Endometrium (tissue), 2 donors: Measurements from ENCODE around the gene RANBP9.

Experiments used
- FAIRE-seq: peaks from 2 replicates; lab custom pipeline; 2012; peaks lifted over from hg19 to GRCh38; lab: Jason Lieb, UNC
- donor health status: control.
- donor health status: control.

Gene RANBP9

GRCh38 chr6:13677878-13678254, 33.8 kb downstream of the RANBP9 start:
- no peak for FAIRE-seq

DNA sequence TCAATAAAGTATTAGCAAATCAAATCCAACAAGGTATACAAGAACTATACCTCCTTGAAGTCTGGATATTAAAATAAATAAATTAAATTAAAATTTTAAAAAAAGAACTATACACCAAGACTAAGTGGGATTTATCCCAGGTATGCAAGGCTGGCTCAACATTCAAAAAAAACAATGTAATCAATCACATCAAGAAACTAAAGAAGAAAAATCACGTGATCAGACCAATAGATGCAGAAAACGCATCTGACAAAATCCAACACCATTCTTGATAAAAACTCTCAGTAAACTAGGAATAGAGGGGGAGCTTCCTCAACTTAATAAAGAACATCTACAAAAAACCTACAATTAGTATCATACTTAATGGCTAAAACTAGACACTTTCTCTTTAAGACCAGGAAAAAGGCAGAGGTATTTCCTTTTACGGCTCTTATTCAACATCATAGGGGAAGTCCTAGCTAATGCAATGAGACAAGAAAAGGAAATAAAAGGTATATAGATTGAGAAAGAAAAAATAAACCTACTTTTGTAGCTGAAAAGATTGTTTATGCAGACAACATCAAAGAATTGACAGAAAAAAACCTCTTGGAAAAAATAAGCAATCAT, 35.0 kb downstream of the RANBP9 start:
- no peak for FAIRE-seq

DNA sequence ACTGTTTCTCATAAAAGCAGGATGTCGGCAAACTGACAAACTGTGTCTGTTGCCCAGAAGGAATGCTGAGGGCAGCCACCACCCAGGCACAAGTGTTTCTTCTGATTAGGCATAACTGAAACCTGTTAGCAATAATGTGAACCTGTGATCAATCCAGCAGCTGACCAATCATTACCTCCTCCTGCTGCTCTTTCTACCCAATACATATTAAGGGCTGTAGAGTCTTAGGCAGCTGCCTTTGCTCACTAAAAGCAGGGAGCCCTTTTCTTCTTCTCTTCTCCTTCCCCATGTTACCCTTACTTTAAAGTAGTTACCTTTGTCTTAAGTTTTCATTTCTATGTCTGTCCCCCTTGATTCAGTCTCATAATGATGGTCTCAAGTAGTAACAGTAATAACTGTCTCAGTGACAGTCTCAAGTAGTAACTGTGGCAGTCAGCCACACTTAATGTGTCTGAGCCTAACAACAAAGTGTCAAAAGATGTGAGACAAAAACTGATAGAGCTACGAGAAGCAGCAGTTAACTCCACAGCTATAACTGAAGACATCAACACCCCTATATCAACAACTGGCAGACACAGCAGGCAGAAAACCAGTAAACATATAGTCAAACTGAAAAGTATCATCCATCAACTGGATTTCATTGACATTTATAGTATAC, 37.0 kb downstream of the RANBP9 start:
- FAIRE-seq = no peak

DNA sequence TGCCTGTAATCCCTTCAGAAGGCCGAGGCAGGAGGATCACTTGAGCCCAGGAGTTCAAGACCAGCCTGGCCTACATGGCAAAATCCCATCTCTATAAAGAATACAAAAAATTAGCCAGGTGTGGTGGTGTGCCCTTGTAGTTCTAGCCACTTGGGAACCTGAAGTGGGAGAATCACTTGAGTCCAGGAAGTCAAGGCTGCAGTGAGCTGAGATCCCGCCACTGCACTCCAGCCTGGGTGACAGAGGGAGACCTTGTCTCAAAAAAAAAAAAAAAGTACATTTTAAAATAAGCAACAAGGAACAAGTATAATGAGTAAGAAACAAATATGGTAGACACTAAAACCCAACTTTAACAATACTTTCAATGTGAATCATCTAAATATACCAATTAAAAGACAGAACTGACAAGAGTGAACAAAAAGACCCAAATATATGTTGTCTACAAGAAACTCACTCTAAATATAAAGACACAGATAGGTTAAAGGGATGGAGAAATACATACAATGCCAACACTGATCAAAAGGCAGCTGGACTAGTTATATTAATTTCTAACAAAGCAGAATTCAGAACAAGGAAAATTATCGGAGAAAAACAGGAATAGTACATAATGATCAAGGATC, 37.7 kb downstream of the RANBP9 start:
- no peak for FAIRE-seq

DNA sequence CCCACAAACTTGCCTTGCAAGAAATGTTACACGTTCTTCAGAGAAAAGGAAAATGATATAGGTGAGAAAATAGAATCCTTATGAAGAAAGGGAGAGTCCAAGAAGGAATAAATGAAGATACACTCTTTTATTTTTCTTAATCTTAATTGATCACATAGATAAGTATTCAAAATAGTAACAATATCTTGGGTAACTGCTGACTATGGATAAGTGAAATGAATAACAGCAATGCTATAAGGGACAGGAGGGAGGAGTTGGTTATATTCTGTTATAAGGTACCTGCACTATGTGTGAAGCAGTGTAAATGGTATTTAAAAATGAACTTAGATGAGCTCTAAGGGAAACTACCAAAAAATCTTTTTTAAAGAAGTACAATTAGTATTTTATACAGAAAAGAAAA, 38.3 kb downstream of the RANBP9 start:
- FAIRE-seq = no peak

DNA sequence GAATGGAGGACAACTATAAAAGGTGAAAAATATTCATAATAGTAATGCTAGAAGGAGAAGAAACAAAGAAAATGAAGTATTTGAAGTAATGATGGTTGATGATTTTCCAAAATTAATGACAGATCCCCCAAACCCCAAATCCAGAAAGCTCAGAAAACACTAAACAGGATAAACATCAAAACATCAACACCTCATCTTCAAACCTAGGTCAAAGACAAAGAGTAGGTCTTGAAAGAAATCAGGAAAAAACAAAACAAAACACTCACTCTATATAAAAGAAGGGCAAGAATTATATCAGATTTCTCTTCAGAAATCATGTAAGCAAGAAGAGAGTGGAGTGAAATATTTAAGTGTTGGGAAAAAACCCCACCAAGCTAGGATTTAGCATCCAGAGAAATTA, 38.7 kb downstream of the RANBP9 start:
- FAIRE-seq = no peak

- no peak for FAIRE-seq
Measured at GRCh38 chr6:13671548-13672127, 40.0 kb downstream of the RANBP9 start.

DNA sequence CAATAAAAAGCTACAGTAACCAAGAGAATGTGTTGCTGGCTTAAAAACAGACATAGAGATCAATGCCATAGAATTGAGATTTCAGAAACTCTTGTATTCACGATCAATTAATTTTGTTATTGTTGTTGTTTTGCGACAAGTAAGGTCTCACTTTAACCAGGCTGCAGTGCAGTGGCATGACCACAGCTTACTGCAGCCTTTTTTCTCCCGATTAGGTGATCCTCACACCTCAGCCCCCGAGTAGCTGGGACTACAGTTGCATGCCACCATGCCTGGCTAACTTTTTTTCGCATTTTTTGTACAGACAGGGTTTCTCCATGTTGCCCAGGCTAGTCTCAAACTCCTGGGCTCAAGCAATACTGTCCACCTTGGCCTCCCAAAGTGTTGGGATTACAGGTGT, 42.2 kb downstream of the RANBP9 start:
- no peak for FAIRE-seq

- peak; percentile 54 for FAIRE-seq
Measured at GRCh38 chr6:13668291-13668928, 43.2 kb downstream of the RANBP9 start.

GRCh38 chr6:13667655-13668054, 44.0 kb downstream of the RANBP9 start:
- FAIRE-seq = no peak

GRCh38 chr6:13666194-13667105, 45.2 kb downstream of the RANBP9 start:
- FAIRE-seq = no peak

DNA sequence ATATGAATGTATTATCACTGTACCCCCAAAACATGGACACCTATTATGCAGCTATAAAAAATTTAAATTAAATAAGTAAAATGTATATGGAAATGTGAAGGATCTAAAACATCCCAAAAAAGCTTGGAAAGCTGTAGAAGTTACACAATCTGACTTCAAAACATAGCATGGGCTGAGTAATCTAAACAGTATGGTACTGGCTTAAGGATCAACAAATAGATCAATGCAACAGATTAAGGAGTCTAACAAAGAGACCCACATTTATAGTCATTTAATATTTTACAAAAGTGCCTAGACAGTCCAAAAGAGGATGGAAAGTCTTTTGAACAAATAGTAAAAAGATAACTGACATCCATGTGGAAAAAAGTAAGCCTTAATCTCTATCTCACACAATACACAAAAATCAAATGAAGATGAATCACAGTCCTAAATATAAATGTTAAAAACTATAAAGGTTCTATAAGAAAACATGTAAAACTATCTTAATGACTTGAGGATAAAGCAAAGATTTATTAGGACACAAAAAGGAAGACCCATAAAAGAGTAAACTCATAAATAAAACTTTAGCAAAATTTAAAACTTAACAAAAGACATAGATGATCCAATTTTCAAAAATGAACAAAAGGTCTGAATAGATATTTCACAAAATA, 46.8 kb downstream of the RANBP9 start:
- FAIRE-seq = no peak

DNA sequence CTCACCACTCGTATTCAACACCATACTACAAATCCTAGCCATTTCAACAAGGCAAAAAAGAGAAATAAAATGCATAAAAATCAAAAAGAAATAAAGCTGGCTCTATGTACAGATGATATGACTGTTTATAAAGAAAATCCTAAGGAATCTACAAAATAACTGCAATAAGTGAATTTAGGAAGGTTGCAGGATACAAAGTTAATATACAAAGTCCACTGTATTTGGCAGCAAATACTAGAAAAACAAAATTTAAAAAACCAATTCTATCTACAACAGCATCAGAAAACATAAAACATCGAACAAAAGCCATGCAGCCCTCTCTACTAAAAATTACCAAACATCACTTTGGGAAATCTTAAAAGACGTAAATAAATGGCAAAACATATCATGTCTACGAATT, 47.6 kb downstream of the RANBP9 start:
- FAIRE-seq = no peak

DNA sequence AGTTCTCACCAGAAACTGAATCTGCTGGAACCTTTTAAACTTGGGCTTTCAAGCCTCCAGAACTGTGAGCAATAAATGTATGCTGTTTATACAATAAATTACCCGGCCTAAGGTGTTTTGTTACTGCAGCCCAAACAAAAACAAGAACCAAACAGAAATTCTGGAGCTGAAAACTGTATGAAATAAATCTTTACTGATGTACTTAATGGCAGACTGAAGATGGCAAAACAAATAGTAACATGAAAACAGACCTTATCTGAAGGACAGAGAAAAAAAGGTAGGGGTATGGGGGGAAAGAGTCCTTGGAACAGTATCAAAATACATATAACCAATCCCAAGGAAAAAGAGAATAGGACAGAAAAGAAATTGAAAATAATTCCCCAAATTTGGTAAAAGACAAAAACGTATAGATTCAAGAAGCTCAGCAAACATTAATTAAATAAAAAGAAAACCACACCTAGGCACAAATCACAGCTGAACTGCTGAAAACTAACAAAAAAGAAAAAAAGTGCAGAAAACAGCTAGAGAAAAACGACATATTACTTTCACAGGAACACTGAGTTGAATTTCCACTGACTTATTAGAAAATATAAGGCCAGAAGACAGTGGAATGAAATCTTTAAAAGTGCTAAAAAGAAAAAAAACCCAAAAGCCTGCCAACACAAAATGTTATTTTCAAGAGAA, 48.8 kb downstream of the RANBP9 start:
- no peak for FAIRE-seq

- FAIRE-seq = no peak
Measured at GRCh38 chr6:13661647-13662046, 50.0 kb downstream of the RANBP9 start.

DNA sequence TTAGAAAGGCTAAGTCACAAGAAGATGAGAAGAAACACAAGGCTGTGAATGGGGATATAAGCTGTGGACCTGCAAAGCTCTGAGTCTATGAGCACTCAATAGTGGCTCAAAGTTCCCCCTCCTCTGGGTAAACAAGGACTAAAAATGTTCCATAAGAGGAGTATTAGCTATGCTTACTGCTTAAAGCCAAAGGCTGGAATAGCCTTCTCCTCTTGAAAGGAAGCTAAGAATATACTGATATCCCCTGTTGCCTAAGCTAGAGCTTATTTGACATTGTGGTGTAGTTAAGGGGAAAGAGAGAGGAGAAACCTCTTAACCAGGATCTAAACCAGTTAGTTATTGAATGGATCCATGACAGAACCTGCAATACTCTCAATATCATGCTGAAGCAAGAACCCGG, 50.7 kb downstream of the RANBP9 start:
- FAIRE-seq = no peak

DNA sequence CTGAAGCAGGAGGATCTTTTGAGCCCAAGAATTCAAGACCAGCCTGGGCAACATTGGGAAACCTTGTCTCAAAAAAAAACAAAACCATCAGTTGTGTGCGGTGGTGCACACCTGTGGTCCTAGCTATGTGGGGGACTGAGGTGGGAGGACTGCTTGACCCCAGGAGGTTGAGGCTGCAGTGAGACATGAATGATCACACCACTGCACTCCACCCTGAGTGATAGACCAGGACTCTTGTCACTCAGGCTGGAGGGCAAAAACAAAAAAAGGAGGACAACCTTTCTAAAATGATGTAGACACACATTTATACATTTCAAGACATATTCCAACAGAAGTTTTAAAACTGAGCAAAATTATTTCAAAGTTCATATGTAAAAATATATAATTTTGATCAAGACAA, 51.4 kb downstream of the RANBP9 start:
- no peak for FAIRE-seq

DNA sequence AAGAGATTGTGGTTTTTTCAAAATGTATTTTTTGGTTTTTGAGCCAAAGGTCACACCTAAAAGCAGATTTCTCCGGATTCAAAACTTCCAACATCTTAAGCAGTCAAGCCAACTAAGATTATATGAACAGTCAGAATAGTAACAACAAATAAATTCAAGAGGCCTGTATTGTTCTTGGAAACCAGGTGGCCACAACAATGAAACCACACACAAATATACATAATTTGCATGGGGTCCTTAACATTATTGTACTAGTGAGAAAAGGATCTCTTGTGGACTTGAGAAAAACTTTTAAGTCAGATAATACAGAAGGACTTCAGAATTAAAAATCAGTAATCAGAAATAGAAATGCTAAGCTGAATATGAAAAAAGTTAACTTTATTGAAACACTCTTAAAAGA, 55.9 kb downstream of the RANBP9 start:
- no peak for FAIRE-seq

- no peak for FAIRE-seq
Measured at GRCh38 chr6:13654496-13654895, 57.1 kb downstream of the RANBP9 start.

- FAIRE-seq = no peak
Measured at GRCh38 chr6:13653296-13653695, 58.3 kb downstream of the RANBP9 start.

DNA sequence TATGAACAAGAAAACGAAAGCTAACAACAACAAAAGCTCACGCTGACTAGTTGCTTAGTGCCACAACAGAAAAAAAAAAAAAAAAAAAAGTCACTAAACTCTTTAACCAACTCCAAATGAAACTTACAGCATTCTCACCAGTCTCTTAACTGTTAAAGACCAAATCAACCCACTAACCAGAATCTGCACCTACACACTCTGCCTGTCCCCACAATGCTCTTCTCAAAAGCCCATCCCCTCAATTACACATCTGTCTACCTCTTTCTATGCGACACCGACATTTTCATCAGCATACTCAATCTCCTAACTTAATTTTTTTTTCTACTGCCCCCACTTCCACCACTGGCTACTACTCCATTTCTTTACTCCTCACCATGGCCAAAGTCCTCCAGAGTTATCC, 62.2 kb downstream of the RANBP9 start:
- FAIRE-seq = no peak
